Measurements from ENCODE around the gene MED26. TPM values are rescaled to one million over a fixed set of nuclear protein-coding genes. Genes with fewer than 3 reads are reported as not detected.

Gene MED26
- total and polyA plus RNA-seq, 2 of the 13 experiments (the other 11 are each of a cell fraction or from before 2014, with no cell fraction given) = 3.5 to 3.8 TPM

GRCh38 chr19:16595097-16595496, 32.9 kb downstream of the MED26 start:
- DNase-seq (ENCODE audit: low spot score) (no peak), FAIRE-seq (no peak), ATAC-seq (no peak)
- Histone ChIP-seq H3K9me3 (ENCODE audit: low read length) (no peaks in the 10 kb centered on the region), H3K4me3 (replicated peaks in 1 of 3; ENCODE audit: insufficient read depth in 1 of 3, low read depth in 2 of 3, low read length in 3 of 3) (no peak overlapping the region), H3K27ac (ENCODE audit: extremely low read length, insufficient read depth, low read length) (no peak overlapping the region), H3K36me3 (replicated peaks in 1 of 2; ENCODE audit: control insufficient read depth in 1 of 2, insufficient read depth in 2 of 2, low read length in 2 of 2) (peaks cover 0 to 4% of the 10 kb centered on the region in 2 experiments; a peak in 1 of 5 replicates), H4K20me1 (ENCODE audit: insufficient read depth, low read length) (peaks cover 22% of the 10 kb centered on the region), H3K79me2 (ENCODE audit: insufficient read depth, low read length) (peaks cover 87% of the 10 kb centered on the region), H3K9ac (ENCODE audit: insufficient read depth, low read depth, low read length) (no peak overlapping the region), H3K27me3 (ENCODE audit: control insufficient read depth in 1 of 2, insufficient read depth in 2 of 2, low read length in 2 of 2) (no peaks in the 10 kb centered on the region), H3K4me2 (ENCODE audit: low read depth, low read length) (no peak overlapping the region), H3K4me1 (ENCODE audit: insufficient read depth, low read length) (peaks cover 22% of the 10 kb centered on the region), H2AFZ (ENCODE audit: low read length) (no peak overlapping the region)
- BruUV-seq (replicated peaks) = no TSS peak
- in situ Hi-C loops (cut with HindIII; ENCODE audit: extremely low pct_ligation_motif_present, low pct_unique_long_range_greater_than_20kb) (no loop called here), intact Hi-C loops (cut with micrococcal nuclease; ENCODE audit: unreplicated experiment) (no loop called here)
- CTCF ChIA-PET (ENCODE audit: low intra/inter-chr PET ratio, low total read pairs) = no interaction called here
- 97% methylated on average over 8 of the region's 8 CpGs for WGBS (ENCODE audit: low lambda C conversion rate)
- POLR2A ChIA-PET = no interaction called here
- TF ChIP-seq CHCHD3 (CRISPR knock-in tag; IDR thresholded peaks at IDR 0.05) = no peak
- no peak for TF ChIP-seq ZNF337 (CRISPR knock-in tag; IDR thresholded peaks at IDR 0.05; ENCODE audit: borderline replicate concordance, low read depth)
- no peak for TF ChIP-seq HMGXB3 (CRISPR knock-in tag; IDR thresholded peaks at IDR 0.05; ENCODE audit: borderline replicate concordance)
- no peak for TF ChIP-seq ZNF749 (CRISPR knock-in tag; IDR thresholded peaks at IDR 0.05; ENCODE audit: borderline replicate concordance)
- no peak for TF ChIP-seq ZNF549 (CRISPR knock-in tag; IDR thresholded peaks at IDR 0.05)
- no peak for TF ChIP-seq ELF1 (CRISPR knock-in tag; IDR thresholded peaks at IDR 0.05)
- no peak for TF ChIP-seq FOXK2 (IDR thresholded peaks at IDR 0.05)
- TF ChIP-seq CTCF (CRISPR knock-in tag; IDR thresholded peaks at IDR 0.05) = no peak
- TF ChIP-seq TCF12 (IDR thresholded peaks at IDR 0.05) = no peak
- TF ChIP-seq TCF12 (CRISPR knock-in tag; IDR thresholded peaks at IDR 0.05) = no peak
- no peak for TF ChIP-seq ZNF24 (IDR thresholded peaks at IDR 0.05)
- no peak for TF ChIP-seq HNRNPUL1 (IDR thresholded peaks at IDR 0.05; ENCODE audit: low read depth, low read length)
- TF ChIP-seq ZNF20 (CRISPR knock-in tag; IDR thresholded peaks at IDR 0.05) = no peak
- TF ChIP-seq ATF2 (CRISPR knock-in tag; IDR thresholded peaks at IDR 0.05) = no peak
- no peak for TF ChIP-seq TBX3 (IDR thresholded peaks at IDR 0.05; ENCODE audit: borderline replicate concordance)
- TF ChIP-seq POLR2A (IDR thresholded peaks at IDR 0.05; ENCODE audit: insufficient read depth in 1 of 2, low read depth in 2 of 2, low read length in 2 of 2) = no peak
- no peak for TF ChIP-seq ZBTB7B (CRISPR knock-in tag; IDR thresholded peaks at IDR 0.05)
- no peak for TF ChIP-seq SRY (CRISPR knock-in tag; IDR thresholded peaks at IDR 0.05)
